Colonic mucosa (tissue), 4 donors: ENCODE results near the gene MNT. TPM values are rescaled to one million over a fixed set of nuclear protein-coding genes. Genes with fewer than 3 reads are reported as not detected.

Experiments used
- DNase-seq: peaks from one replicate; pipeline ENCODE4 v3.0.0-alpha.2; 2020
- H3K27ac ChIP-seq: fragments of 200-600 bp; one replicate; pipeline ENCODE4 v1.8.0; 2021
- H3K27me3 ChIP-seq: fragments of 200-600 bp; one replicate; pipeline ENCODE4 v1.8.0; 2021
- H3K36me3 ChIP-seq: fragments of 200-600 bp; one replicate; pipeline ENCODE4 v1.8.0; 2021
- H3K4me1 ChIP-seq: fragments of 200-600 bp; one replicate; pipeline ENCODE4 v1.8.0; 2021; ENCODE audit warnings: mild to moderate bottlenecking
- H3K4me3 ChIP-seq: fragments of 200-600 bp; one replicate; pipeline ENCODE4 v1.8.0; 2021
- H3K9ac ChIP-seq, 2 donors: one replicate each; pipeline ENCODE4 v1.7.0; 2013; ENCODE audit warnings: control low read depth in 2 of 2, low read depth in 2 of 2, low read length in 2 of 2
- H3K9me3 ChIP-seq: fragments of 200-600 bp; one replicate; pipeline ENCODE4 v1.8.0; 2021
- intact Hi-C: fragments of 100-400 bp; cut with DNase I; formaldehyde crosslinking; loops from one replicate; pipeline ENCODE4 v1.14.1; 2022
- total RNA-seq, 2 donors: library from RNA; stranded (reverse); fragmentation: NEBNext Ultra II Directional in 1 of 2; extraction: Animal tissue kit (Norgen Biotek cat#: 25700) in 1 of 2; gene quantifications; one replicate each; pipeline ENCODE4 v1.2.1, GENCODE V29; 2021
- TF ChIP-seq, protein P1 (sequence below): fragments of 200-600 bp; IDR thresholded peaks from one replicate; pipeline ENCODE4 v1.8.0; 2022; ENCODE audit warnings: antibody characterized with exemption, mild to moderate bottlenecking
- donor health status: healthy.
- donor health status: DM: no; HTN: no; CAD: no.
- donor health status: DM: no; HTN: no; CAD: no.

MNT gene
- total RNA-seq, 2 donors from 2014 or later = 20.7 to 29.3 TPM

- H3K36me3 ChIP-seq = no peaks in the 10 kb centered on the region
- no peaks in the 10 kb centered on the region for H3K27me3 ChIP-seq
- peaks cover 49% of the 10 kb centered on the region for H3K4me1 ChIP-seq
- no peaks in the 10 kb centered on the region for H3K9me3 ChIP-seq
- peak overlapping the region in 1 of 2 donors; percentile 70 for H3K9ac ChIP-seq
- H3K4me3 ChIP-seq = no peak overlapping the region
- intact Hi-C loops = no loop called here
- H3K27ac ChIP-seq = peak overlapping the region; percentile 100
- TF ChIP-seq, protein P1, sequence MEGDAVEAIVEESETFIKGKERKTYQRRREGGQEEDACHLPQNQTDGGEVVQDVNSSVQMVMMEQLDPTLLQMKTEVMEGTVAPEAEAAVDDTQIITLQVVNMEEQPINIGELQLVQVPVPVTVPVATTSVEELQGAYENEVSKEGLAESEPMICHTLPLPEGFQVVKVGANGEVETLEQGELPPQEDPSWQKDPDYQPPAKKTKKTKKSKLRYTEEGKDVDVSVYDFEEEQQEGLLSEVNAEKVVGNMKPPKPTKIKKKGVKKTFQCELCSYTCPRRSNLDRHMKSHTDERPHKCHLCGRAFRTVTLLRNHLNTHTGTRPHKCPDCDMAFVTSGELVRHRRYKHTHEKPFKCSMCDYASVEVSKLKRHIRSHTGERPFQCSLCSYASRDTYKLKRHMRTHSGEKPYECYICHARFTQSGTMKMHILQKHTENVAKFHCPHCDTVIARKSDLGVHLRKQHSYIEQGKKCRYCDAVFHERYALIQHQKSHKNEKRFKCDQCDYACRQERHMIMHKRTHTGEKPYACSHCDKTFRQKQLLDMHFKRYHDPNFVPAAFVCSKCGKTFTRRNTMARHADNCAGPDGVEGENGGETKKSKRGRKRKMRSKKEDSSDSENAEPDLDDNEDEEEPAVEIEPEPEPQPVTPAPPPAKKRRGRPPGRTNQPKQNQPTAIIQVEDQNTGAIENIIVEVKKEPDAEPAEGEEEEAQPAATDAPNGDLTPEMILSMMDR = no peak
- DNase-seq = no peak
Observed at GRCh38 chr17:2394775-2395201, 6.1 kb downstream of the MNT start.

- peak overlapping the region; percentile 82 for H3K4me3 ChIP-seq
- H3K27me3 ChIP-seq = no peaks in the 10 kb centered on the region
- H3K9ac ChIP-seq = peak overlapping the region; percentile 50 to 70
- TF ChIP-seq, protein P1 = no peak
- H3K9me3 ChIP-seq = no peaks in the 10 kb centered on the region
- peaks cover 49% of the 10 kb centered on the region for H3K4me1 ChIP-seq
- intact Hi-C loops = no loop called here
- peak overlapping the region; percentile 99 for H3K27ac ChIP-seq
- DNase-seq = peak; percentile 45
- no peaks in the 10 kb centered on the region for H3K36me3 ChIP-seq
Observed at GRCh38 chr17:2393954-2394749, 6.7 kb downstream of the MNT start.

DNA sequence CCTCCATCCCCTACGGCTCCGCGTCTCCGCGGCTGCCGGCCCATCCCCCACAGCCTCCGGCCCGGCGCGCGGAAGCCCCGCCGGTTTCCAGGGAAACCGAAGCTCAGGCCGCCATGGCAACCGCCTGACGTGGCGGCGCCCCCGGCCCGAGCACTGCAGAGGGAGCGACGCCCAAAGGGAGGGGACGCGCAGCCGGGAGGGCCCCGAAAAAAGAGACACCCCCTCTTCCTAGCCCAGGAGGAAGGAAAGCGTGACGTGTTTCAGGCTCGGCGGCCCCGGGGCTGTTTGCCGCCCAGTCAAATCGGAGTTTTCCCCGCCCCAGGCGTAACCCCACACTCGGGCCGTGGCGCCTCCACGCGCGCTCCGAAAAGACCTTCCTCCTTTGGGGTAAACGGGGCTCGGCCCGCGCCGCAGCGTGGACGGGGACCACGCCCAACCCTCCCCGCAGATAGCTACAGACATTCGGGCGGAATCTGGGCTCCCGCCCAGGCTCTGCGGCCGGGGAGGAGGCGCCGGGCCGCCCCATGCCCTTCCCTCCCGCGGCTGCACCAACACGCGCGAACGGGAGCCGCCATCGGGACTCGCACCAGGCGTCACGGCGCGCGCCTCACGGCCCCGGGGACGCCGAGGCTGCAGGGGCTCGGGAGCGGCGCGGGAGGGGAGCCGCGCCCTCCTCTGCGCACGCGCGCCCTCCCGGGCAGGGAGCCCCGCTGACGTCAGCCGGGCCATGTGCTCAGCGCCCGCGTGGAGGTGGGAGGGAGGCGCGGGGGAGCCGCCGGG lies 7.5 kb downstream of the MNT start:
- H3K9me3 ChIP-seq = no peaks in the 10 kb centered on the region
- TF ChIP-seq, protein P1 = no peak
- DNase-seq = peak; percentile 90
- H3K36me3 ChIP-seq = no peaks in the 10 kb centered on the region
- intact Hi-C loops = no loop called here
- peak overlapping the region; percentile 99 for H3K27ac ChIP-seq
- no peaks in the 10 kb centered on the region for H3K27me3 ChIP-seq
- H3K4me3 ChIP-seq = peak overlapping the region; percentile 82
- H3K4me1 ChIP-seq = peaks cover 45% of the 10 kb centered on the region
- peak overlapping the region; percentile 85 to 99 for H3K9ac ChIP-seq

DNA sequence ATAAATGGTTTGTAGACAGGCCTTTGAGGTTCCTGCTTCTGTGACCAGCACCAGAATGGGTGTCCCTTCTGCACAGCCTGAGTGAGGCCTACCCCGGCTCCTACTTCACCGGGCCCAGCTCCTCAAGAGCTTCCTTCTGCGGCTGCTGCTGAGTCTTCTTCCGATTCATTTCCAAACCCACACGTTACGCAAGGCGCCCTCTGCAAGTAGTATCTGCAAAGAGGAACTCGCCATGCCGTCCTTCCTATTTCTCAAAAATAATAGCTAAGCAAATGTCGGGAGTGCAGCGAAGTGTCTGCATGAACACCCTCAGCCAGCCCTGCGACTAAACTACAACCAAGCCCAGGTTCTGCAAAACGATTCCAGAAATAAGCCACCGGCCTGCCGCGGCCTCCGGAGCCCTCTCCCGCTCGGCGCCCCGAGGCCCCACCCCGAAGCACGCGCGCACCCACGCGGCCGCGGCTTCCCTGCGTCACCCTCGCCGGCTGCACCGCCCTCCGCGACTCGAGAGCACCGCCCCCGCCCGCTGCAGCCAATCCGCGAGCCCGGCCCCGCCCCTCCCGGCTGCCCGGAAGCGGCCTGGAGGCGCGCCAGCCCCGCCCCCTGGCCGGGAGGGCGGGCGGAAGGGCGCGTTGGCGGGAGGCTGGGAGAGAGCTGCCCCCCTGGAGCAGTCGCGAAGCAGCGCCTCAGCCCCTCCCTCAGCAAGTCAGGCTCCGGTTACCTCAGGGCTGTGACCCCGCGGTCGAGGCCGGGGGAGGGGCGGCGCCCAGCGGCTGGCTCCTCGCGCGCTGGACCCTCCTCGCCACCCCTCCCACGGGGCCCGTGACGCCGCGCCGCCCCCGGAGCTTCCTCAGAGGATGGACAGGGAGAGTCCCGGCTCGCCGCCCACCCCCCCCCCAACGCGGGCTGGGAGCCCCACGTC lies 8.3 kb downstream of the MNT start:
- Histone ChIP-seq H3K4me1 (peaks cover 37% of the 10 kb centered on the region), H3K27me3 (no peaks in the 10 kb centered on the region), H3K27ac (peak overlapping the region; percentile 99), H3K4me3 (peak overlapping the region; percentile 82), H3K9me3 (no peaks in the 10 kb centered on the region), H3K36me3 (no peaks in the 10 kb centered on the region), H3K9ac (peak overlapping the region; percentile 85 to 99)
- peak; percentile 95 for DNase-seq
- TF ChIP-seq, protein P1 = no peak
- intact Hi-C loops = no loop called here
